HepG2 (cell line): Measurements from ENCODE around the gene PIGR. TPM values are rescaled to one million over a fixed set of nuclear protein-coding genes. Genes with fewer than 3 reads are reported as not detected.

ENCODE experiments used
- GATAD2A ChIP-seq: IDR thresholded peaks from 2 replicates; pipeline ENCODE4 v1.6.1; 2016
- KIAA2018 ChIP-seq: sonication (generic); formaldehyde crosslinking; IDR thresholded peaks from 2 replicates; pipeline ENCODE4 v1.5.0; 2020; ENCODE audit warnings: mild to moderate bottlenecking, missing genetic modification reagents, borderline replicate concordance
- ZFY ChIP-seq: sonication (generic); formaldehyde crosslinking; IDR thresholded peaks from 2 replicates; pipeline ENCODE4 v1.4.0; 2020; ENCODE audit warnings: missing genetic modification reagents
- ZMYM4 ChIP-seq: sonication (generic); formaldehyde crosslinking; IDR thresholded peaks from 2 replicates; pipeline ENCODE4 v1.8.1; 2023; ENCODE audit warnings: mild to moderate bottlenecking, missing genetic modification reagents
- polyA plus RNA-seq, 8 experiments: library from polyadenylated mRNA; depleted of rRNA in 3 of 8; stranded (reverse) in 7 of 8; unstranded in 1 of 8; fragments of >200 nt; fragmentation: Illumina TruSeq in 4 of 8; extraction: Trizol in 4 of 8; gene quantifications; 2 replicates each; pipeline versions ENCODE4 v1.2.1 to v1.2.3, GENCODE V29; 2011 to 2016; ENCODE audit warnings: low read depth in 4 of 8, missing spikeins in 1 of 8, mixed read lengths in 1 of 8; ENCODE audit not compliant: insufficient read depth in 1 of 8
- total RNA-seq, 5 experiments: library from RNA; depleted of rRNA; stranded (reverse); fragments of >200 nt; fragmentation: Illumina TruSeq; extraction: Trizol; gene quantifications; 2 replicates each; pipeline ENCODE4 v1.2.3, GENCODE V29; 2016; ENCODE audit warnings: low read depth in 1 of 5

PIGR gene
- total and polyA plus RNA-seq, 2 of the 13 experiments (the other 11 are each of a cell fraction or from before 2014, with no cell fraction given), result not detected

GRCh38 chr1:206955476-206956451, 9.5 kb upstream of the PIGR start (continued):
- TF ChIP-seq KIAA2018 (CRISPR knock-in tag), result no peak
- TF ChIP-seq ZMYM4, result no peak
- 0 out of 2 replicates have a peak, but pooled peaks have one; percentile 19 for TF ChIP-seq GATAD2A
- TF ChIP-seq ZFY (CRISPR knock-in tag), result 0 out of 2 replicates have a peak, but pooled peaks have one; percentile 18
